Right cardiac atrium (tissue), 5 donors: ENCODE data around the gene GNA12. TPM values are rescaled to one million over a fixed set of nuclear protein-coding genes. Genes with fewer than 3 reads are reported as not detected.

ENCODE experiments used
- ATAC-seq, 2 donors: fragments of 200-7000 bp; cut with Tn5 transposase; one replicate each; pipeline versions ENCODE4 v1.8.0 to v1.9.1; 2020; ENCODE audit warnings: moderate library complexity in 2 of 2, mild to moderate bottlenecking in 1 of 2
- DNase-seq, 3 donors: peaks; one replicate each; pipeline ENCODE4 v3.0.0-alpha.2; 2020
- H3K27ac ChIP-seq: one replicate; pipeline ENCODE4 v1.5.1; 2013; ENCODE audit warnings: mild to moderate bottlenecking, low read length, control low read depth, moderate library complexity
- H3K27me3 ChIP-seq: one replicate; pipeline ENCODE4 v1.6.1; 2013; ENCODE audit not compliant: control insufficient read depth, insufficient read depth
- H3K4me1 ChIP-seq: one replicate; pipeline ENCODE4 v1.6.1; 2013; ENCODE audit warnings: low read length; ENCODE audit not compliant: control insufficient read depth, insufficient read depth
- H3K4me3 ChIP-seq: one replicate; pipeline ENCODE4 v1.5.1; 2013; ENCODE audit warnings: low read length, control low read depth
- H3K9me3 ChIP-seq: one replicate; pipeline ENCODE4 v1.6.1; 2013; ENCODE audit warnings: low read length; ENCODE audit not compliant: control insufficient read depth
- WGBS: extraction: QIAGEN DNeasy Blood & Tissue Kit; methylation state at CpG from one replicate; pipeline ENCODE4 v1.1.7; 2013; 5-methylcytosine and 5-hydroxymethylcytosine counted together
- intact Hi-C, 4 donors: fragments of 100-400 bp; cut with DNase I; formaldehyde crosslinking; loops; one replicate each; pipeline versions ENCODE4 v1.11.0 to v1.14.0; 2022 to 2023
- polyA plus RNA-seq: library from polyadenylated mRNA; stranded (reverse); fragments of 200-250 nt; gene quantifications from one replicate; pipeline ENCODE4 v1.2.3, GENCODE V29; 2013
- total RNA-seq, 4 donors: library from RNA; stranded (reverse); fragmentation: NEBNext Ultra II Directional; extraction: Animal tissue kit (Norgen Biotek cat#: 25700); gene quantifications; one replicate each; pipeline ENCODE4 v1.2.1, GENCODE V29; 2021
- donor health status: healthy with polysubstance abuse.
- donor health status: DM: no; HTN: yes; CAD: no.
- donor health status: DM: no; HTN: no; CAD: no.
- donor health status: DM: no; HTN: yes; CAD: no; lungs with severe emphysema.
- donor health status: DM: yes; HTN: yes; CAD: no.

The GNA12 gene
- total and polyA plus RNA-seq, 5 donors = 32.8 to 68.1 (median 62.8) TPM

- no peaks in the 10 kb centered on the region for H3K9me3 ChIP-seq
- peak in 1 of 2 donors; percentile 3 for ATAC-seq
- peak overlapping the region; percentile 56 for H3K27ac ChIP-seq
- intact Hi-C loops = loop anchor here in 1 of 4 donors (5.0 kb wide), 1 partner anchor 39 kb away; no protein-coding TSS in a partner anchor
- H3K27me3 ChIP-seq = no peaks in the 10 kb centered on the region
- H3K4me1 ChIP-seq = peaks cover 11% of the 10 kb centered on the region
- DNase-seq = peak; percentile 68 to 89 (median 83)
- H3K4me3 ChIP-seq = no peak overlapping the region
- 74% methylated on average over 16 of the region's 16 CpGs for WGBS
These were observed 43.0 kb downstream of the GNA12 start for GRCh38 chr7:2800931-2801688.

DNA sequence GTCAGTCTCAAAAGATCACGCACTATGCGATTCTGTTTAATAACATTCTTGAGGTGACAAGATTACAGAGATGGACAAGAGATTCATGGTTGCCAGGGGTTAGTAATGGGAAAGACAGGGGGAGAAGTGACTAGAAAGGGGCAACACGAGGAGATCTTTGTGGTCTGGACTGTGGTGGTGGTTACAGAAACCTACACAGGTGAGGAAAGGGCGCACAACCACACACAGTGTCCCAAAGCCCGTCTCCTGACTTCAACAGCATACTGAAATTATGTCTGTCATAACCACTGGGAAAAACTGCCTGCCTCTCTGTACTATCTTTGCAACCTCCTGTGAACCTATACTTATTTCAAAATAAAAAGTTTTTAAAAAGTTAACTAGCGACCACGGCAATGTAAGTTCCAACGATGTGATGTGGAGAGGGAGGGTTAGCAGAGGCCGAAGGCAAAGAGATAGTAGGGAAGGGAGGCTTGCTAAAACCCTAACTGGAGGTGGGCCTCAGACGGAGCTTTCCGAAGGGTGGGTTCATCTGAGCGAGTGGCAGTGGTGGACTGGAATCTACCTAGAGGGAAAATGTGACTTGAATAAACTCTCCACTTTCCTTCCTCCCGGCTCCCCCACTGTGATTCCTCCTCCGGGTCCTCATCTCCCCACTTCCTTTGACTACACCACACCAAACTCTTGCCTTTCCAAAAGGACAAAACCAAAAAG is 43.7 kb downstream of the GNA12 start:
- Histone ChIP-seq H3K9me3 (no peaks in the 10 kb centered on the region), H3K4me1 (peaks cover 15% of the 10 kb centered on the region), H3K27me3 (no peaks in the 10 kb centered on the region), H3K27ac (no peak overlapping the region), H3K4me3 (no peak overlapping the region)
- intact Hi-C loops = loop anchor here in 1 of 4 donors (5.0 kb wide), 1 partner anchor 38 kb away; no protein-coding TSS in a partner anchor
- ATAC-seq = no peak
- DNase-seq = no peak
- 88% methylated on average over 14 of the region's 14 CpGs for WGBS

- Histone ChIP-seq H3K4me3 (no peak overlapping the region), H3K9me3 (no peaks in the 10 kb centered on the region), H3K27ac (no peak overlapping the region), H3K27me3 (no peaks in the 10 kb centered on the region), H3K4me1 (peaks cover 18% of the 10 kb centered on the region)
- DNase-seq (no peak), ATAC-seq (no peak)
- intact Hi-C loops = no loop called here
- WGBS = 92% methylated on average over 4 of the region's 4 CpGs
These were observed 44.9 kb downstream of the GNA12 start for GRCh38 chr7:2799253-2799652.

- Histone ChIP-seq H3K9me3 (no peaks in the 10 kb centered on the region), H3K4me3 (no peak overlapping the region), H3K4me1 (peaks cover 18% of the 10 kb centered on the region), H3K27me3 (no peaks in the 10 kb centered on the region), H3K27ac (no peak overlapping the region)
- intact Hi-C loops = no loop called here
- no peak for DNase-seq
- WGBS = 83% methylated on average over 2 of the region's 2 CpGs
- no peak for ATAC-seq
These were observed 45.4 kb downstream of the GNA12 start for GRCh38 chr7:2798669-2799068.

- H3K4me1 ChIP-seq = peaks cover 15% of the 10 kb centered on the region
- H3K9me3 ChIP-seq = no peaks in the 10 kb centered on the region
- H3K27ac ChIP-seq = peak overlapping the region; percentile 79
- ATAC-seq (peak; percentile 88 to 93), DNase-seq (peak; percentile 87 to 95 (median 89))
- intact Hi-C loops = no loop called here
- WGBS = 35% methylated on average over 20 of the region's 20 CpGs
- no peak overlapping the region for H3K4me3 ChIP-seq
- H3K27me3 ChIP-seq = no peaks in the 10 kb centered on the region
These were observed 47.5 kb downstream of the GNA12 start for GRCh38 chr7:2796358-2797352.

- 49% methylated on average over 9 of the region's 9 CpGs for WGBS
- Histone ChIP-seq H3K27ac (peak overlapping the region; percentile 92), H3K27me3 (no peaks in the 10 kb centered on the region), H3K4me1 (peaks cover 12% of the 10 kb centered on the region), H3K9me3 (no peaks in the 10 kb centered on the region), H3K4me3 (no peak overlapping the region)
- intact Hi-C loops = no loop called here
- DNase-seq (peak in 1 of 3 donors; percentile 40), ATAC-seq (peak; percentile 9 to 25)
These were observed 48.2 kb downstream of the GNA12 start for GRCh38 chr7:2795906-2796305.

DNA sequence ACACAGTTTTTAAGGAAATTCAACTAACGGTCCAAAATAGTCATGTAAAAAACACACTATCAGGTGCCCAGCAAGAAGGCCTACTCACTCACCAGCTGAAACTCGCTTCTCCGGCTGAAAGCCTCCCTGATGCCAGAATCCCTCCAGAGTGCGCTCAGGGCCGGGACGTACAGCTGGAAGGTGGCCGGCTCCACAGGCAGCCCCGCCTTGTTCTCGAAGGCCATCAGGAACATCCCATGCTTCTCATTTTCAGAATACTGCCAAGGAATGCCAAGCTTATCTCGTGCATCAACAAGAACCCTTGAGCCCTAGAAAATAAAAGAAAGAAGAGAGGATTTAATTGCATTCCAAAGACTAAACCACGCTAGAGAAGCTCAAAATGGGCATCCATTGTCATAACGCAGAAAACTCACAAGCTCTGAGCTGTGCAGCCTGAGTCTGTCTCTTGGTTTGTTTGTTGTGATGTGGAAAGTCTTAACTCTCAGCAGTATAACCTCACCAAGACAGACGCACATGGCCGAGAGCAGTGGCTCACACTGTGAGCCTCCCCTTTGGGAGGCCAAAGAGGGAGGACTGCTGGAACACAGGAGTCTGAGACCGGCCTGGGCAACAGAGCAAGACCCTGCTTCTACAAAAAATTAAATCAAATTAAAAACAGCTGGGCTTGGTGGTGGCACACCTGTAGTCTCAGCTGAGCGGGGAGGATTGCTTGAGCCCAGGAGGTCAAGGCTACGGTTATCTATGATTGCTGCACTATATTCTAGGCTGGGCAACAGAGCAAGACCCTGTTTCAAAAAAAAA is 49.1 kb downstream of the GNA12 start:
- Histone ChIP-seq H3K27ac (peak overlapping the region; percentile 19), H3K27me3 (no peaks in the 10 kb centered on the region), H3K4me3 (no peak overlapping the region), H3K9me3 (no peaks in the 10 kb centered on the region), H3K4me1 (peaks cover 12% of the 10 kb centered on the region)
- intact Hi-C loops = no loop called here
- no peak for DNase-seq
- ATAC-seq = no peak
- WGBS = 89% methylated on average over 17 of the region's 17 CpGs

- intact Hi-C loops = no loop called here
- peaks cover 12% of the 10 kb centered on the region for H3K4me1 ChIP-seq
- H3K27me3 ChIP-seq = no peaks in the 10 kb centered on the region
- no peak overlapping the region for H3K4me3 ChIP-seq
- no peak for DNase-seq
- no peak overlapping the region for H3K27ac ChIP-seq
- H3K9me3 ChIP-seq = no peaks in the 10 kb centered on the region
- peak in 1 of 2 donors; percentile 6 for ATAC-seq
- WGBS = 71% methylated on average over 16 of the region's 16 CpGs
These were observed 51.1 kb downstream of the GNA12 start for GRCh38 chr7:2792856-2793487.

- 82% methylated on average over 5 of the region's 5 CpGs for WGBS
- ATAC-seq (no peak), DNase-seq (no peak)
- Histone ChIP-seq H3K4me3 (no peak overlapping the region), H3K27ac (no peak overlapping the region), H3K4me1 (peaks cover 16% of the 10 kb centered on the region), H3K9me3 (no peaks in the 10 kb centered on the region), H3K27me3 (no peaks in the 10 kb centered on the region)
- intact Hi-C loops = no loop called here
These were observed 51.9 kb downstream of the GNA12 start for GRCh38 chr7:2792235-2792634.

- H3K27me3 ChIP-seq = no peaks in the 10 kb centered on the region
- no peak overlapping the region for H3K27ac ChIP-seq
- peaks cover 17% of the 10 kb centered on the region for H3K4me1 ChIP-seq
- 78% methylated on average over 5 of the region's 5 CpGs for WGBS
- ATAC-seq = no peak
- no peaks in the 10 kb centered on the region for H3K9me3 ChIP-seq
- intact Hi-C loops = no loop called here
- H3K4me3 ChIP-seq = no peak overlapping the region
- no peak for DNase-seq
These were observed 52.7 kb downstream of the GNA12 start for GRCh38 chr7:2791390-2791789.
